Gastroesophageal sphincter (tissue), 4 donors: ENCODE data around the gene PLEKHG5. TPM values are rescaled to one million over a fixed set of nuclear protein-coding genes. Genes with fewer than 3 reads are reported as not detected.

ENCODE experiments used
- ATAC-seq: fragments of 150-250 bp; one replicate; pipeline ENCODE4 v1.9.1; 2016; ENCODE audit warnings: mild to moderate bottlenecking, moderate library complexity
- H3K27ac ChIP-seq, 4 donors: fragments of 200-600 bp; sonication (generic) in 3 of 4; 1 replicate in 3 of 4; 2 replicates in 1 of 4; pipeline ENCODE4 v1.5.1; 2016 to 2019
- H3K27me3 ChIP-seq: fragments of 200-600 bp; sonication (generic); one replicate; pipeline ENCODE4 v1.5.1; 2019
- H3K36me3 ChIP-seq, 2 donors: fragments of 200-600 bp; sonication (generic); one replicate each; pipeline ENCODE4 v1.5.1; 2019; ENCODE audit warnings: control low read depth in 1 of 2
- H3K4me1 ChIP-seq, 3 donors: fragments of 200-600 bp; sonication (generic); 1 replicate in 2 of 3; 2 replicates in 1 of 3; pipeline ENCODE4 v1.5.1; 2016 to 2019; ENCODE audit warnings: control low read depth in 2 of 3
- H3K4me3 ChIP-seq, 2 donors: fragments of 200-600 bp; sonication (generic); one replicate each; pipeline ENCODE4 v1.5.1; 2019; ENCODE audit warnings: mild to moderate bottlenecking in 1 of 2, moderate library complexity in 1 of 2
- H3K9me3 ChIP-seq, 3 donors: fragments of 200-600 bp; sonication (generic); one replicate each; pipeline ENCODE4 v1.5.1; 2017 to 2019; ENCODE audit warnings: control low read depth in 2 of 3
- EP300 ChIP-seq: sonication (generic); formaldehyde crosslinking; IDR thresholded peaks from one replicate; pipeline ENCODE4 v1.6.1; 2017; ENCODE audit warnings: antibody characterized with exemption, mild to moderate bottlenecking
- POLR2A ChIP-seq, 2 donors: fragments of 450-650 bp; IDR thresholded peaks; one replicate each; pipeline ENCODE4 v1.6.1; 2017; ENCODE audit warnings: antibody characterized with exemption in 2 of 2, mild to moderate bottlenecking in 2 of 2, moderate library complexity in 1 of 2
- POLR2AphosphoS5 ChIP-seq: sonication (generic); formaldehyde crosslinking; IDR thresholded peaks from one replicate; pipeline ENCODE4 v1.6.1; 2017; ENCODE audit warnings: antibody characterized with exemption
- WGBS, 2 donors: methylation state at CpG; one replicate each; pipeline ENCODE4 v1.1.5; 2018; ENCODE audit warnings: low coverage in 1 of 2; 5-methylcytosine and 5-hydroxymethylcytosine counted together
- total RNA-seq, 4 donors: library from RNA; depleted of rRNA; stranded (reverse); fragments of >200 nt; gene quantifications; one replicate each; pipeline ENCODE4 v1.1.0, GENCODE V29; 2016
- TF ChIP-seq, protein P1 (sequence below), 4 experiments: fragments of 200-600 bp in 2 of 4; fragments of 450-650 bp in 2 of 4; sonication (generic) in 1 of 4; IDR thresholded peaks; one replicate each; pipeline ENCODE4 v1.5.1; 2017 to 2019; ENCODE audit warnings: antibody characterized with exemption in 4 of 4, mild to moderate bottlenecking in 2 of 4, moderate library complexity in 2 of 4

The PLEKHG5 gene
- total RNA-seq, 4 donors from 2014 or later = 8.6 to 14.0 (median 11.4) TPM

GRCh38 chr1:6476483-6476882 is 15.0 kb downstream of the PLEKHG5 start:
- no peak overlapping the region for H3K4me3 ChIP-seq
- no peak overlapping the region for H3K27ac ChIP-seq
- peaks cover 0 to 35% of the 10 kb centered on the region in 2 donors for H3K36me3 ChIP-seq
- TF ChIP-seq EP300 (no peak), POLR2A (IDR thresholded peaks at IDR 0.05) (no peak), POLR2AphosphoS5 (no peak)
- TF ChIP-seq, protein P1, sequence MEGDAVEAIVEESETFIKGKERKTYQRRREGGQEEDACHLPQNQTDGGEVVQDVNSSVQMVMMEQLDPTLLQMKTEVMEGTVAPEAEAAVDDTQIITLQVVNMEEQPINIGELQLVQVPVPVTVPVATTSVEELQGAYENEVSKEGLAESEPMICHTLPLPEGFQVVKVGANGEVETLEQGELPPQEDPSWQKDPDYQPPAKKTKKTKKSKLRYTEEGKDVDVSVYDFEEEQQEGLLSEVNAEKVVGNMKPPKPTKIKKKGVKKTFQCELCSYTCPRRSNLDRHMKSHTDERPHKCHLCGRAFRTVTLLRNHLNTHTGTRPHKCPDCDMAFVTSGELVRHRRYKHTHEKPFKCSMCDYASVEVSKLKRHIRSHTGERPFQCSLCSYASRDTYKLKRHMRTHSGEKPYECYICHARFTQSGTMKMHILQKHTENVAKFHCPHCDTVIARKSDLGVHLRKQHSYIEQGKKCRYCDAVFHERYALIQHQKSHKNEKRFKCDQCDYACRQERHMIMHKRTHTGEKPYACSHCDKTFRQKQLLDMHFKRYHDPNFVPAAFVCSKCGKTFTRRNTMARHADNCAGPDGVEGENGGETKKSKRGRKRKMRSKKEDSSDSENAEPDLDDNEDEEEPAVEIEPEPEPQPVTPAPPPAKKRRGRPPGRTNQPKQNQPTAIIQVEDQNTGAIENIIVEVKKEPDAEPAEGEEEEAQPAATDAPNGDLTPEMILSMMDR (IDR thresholded peaks at IDR 0.05) = no peak
- no peak for ATAC-seq
- no CpG with 5 or more reads among the region's 5 CpGs for WGBS, 2 donors
- no peaks in the 10 kb centered on the region for H3K4me1 ChIP-seq
- H3K9me3 ChIP-seq = no peaks in the 10 kb centered on the region
- no peaks in the 10 kb centered on the region for H3K27me3 ChIP-seq

DNA sequence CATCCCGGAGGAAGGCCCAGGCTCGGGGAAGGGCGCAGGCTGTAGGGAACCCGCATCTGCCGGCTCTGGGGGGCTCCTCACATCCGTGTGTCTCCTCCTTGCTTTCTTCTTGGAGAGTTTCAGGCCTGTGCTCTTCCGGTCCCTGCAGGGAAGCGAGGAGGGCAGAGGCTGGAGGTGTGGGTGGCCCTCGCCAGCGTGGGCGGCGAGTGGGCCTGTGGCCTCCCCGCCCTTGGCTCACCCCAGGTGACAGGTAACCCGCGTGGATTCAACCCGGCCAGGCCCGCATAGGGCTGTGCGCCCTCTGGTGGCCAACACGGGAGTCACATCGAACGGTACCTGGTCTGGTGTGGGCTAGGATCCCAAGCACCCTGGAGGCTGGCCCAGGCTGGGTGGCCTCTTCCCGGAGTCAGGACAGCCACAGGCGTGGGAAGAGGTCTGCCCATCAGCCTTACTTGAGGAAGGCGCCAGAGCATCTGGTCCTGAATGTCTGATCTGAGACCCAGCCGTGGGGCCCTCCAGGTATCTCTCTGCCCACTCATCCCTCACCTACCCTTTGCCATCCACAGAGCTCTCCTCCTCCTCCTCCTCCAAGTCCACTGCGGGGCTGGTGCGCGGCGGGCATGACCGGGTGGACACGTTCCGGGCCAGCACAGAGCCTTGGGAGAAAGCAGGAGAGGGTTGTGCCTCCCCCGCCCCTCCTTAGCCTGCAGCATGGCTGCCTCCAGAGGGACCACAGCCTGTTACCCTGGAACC is 15.9 kb downstream of the PLEKHG5 start:
- no peak for ATAC-seq
- TF ChIP-seq EP300 (no peak), POLR2A (IDR thresholded peaks at IDR 0.05) (no peak), POLR2AphosphoS5 (no peak)
- TF ChIP-seq, protein P1 (IDR thresholded peaks at IDR 0.05) = peak in 3 of 4 experiments; percentile 70 to 89 (median 76)
- Histone ChIP-seq H3K27ac (no peak overlapping the region), H3K9me3 (no peaks in the 10 kb centered on the region), H3K4me1 (no peaks in the 10 kb centered on the region), H3K36me3 (peaks cover 0 to 44% of the 10 kb centered on the region in 2 donors), H3K4me3 (no peak overlapping the region), H3K27me3 (no peaks in the 10 kb centered on the region)
- 100% methylated on average over 1 of the region's 33 CpGs; no CpG with 5 or more reads in 1 of the 2 donors for WGBS, 2 donors

- ATAC-seq = no peak
- peaks cover 0 to 51% of the 10 kb centered on the region in 2 donors for H3K36me3 ChIP-seq
These were observed 16.6 kb downstream of the PLEKHG5 start for GRCh38 chr1:6474815-6475282.

GRCh38 chr1:6473974-6474814 is 17.3 kb downstream of the PLEKHG5 start:
- H3K4me3 ChIP-seq = no peak overlapping the region
- TF ChIP-seq, protein P1 (IDR thresholded peaks at IDR 0.05) = no peak
- TF ChIP-seq POLR2A (IDR thresholded peaks at IDR 0.05) (no peak), EP300 (no peak), POLR2AphosphoS5 (no peak)
- whole genome bisulfite sequencing, 2 donors = 100% methylated on average over 1 of the region's 33 CpGs; no CpG with 5 or more reads in 1 of the 2 donors
- no peaks in the 10 kb centered on the region for H3K27me3 ChIP-seq
- ATAC-seq = no peak
- H3K27ac ChIP-seq = no peak overlapping the region
- H3K36me3 ChIP-seq = peaks cover 0 to 58% of the 10 kb centered on the region in 2 donors
- H3K9me3 ChIP-seq = no peaks in the 10 kb centered on the region
- no peaks in the 10 kb centered on the region for H3K4me1 ChIP-seq

More at GRCh38 chr1:6474815-6475282, 16.6 kb downstream of the PLEKHG5 start:
- no peak overlapping the region for H3K4me3 ChIP-seq
- H3K4me1 ChIP-seq = no peaks in the 10 kb centered on the region
- 14 to 75% methylated on average over 1 to 9 of the region's 13 CpGs for WGBS, 2 donors
- H3K9me3 ChIP-seq = no peaks in the 10 kb centered on the region
- TF ChIP-seq, protein P1 (IDR thresholded peaks at IDR 0.05) = no peak
- TF ChIP-seq EP300 = no peak
- no peak for TF ChIP-seq POLR2AphosphoS5
- no peak for TF ChIP-seq POLR2A (IDR thresholded peaks at IDR 0.05)
- H3K27me3 ChIP-seq = no peaks in the 10 kb centered on the region
- H3K27ac ChIP-seq = no peak overlapping the region
